DOHH2 (cell line): Measurements from ENCODE around the gene DCTN5.

Experiments used
- CTCF ChIP-seq: fragments of 200-600 bp; sonication (generic); IDR thresholded peaks from one replicate; pipeline ENCODE4 v1.5.1; 2014; ENCODE audit warnings: antibody characterized with exemption, mild to moderate bottlenecking, low read depth, low read length; ENCODE audit not compliant: poor library complexity, severe bottlenecking
- EZH2phosphoT487 ChIP-seq: fragments of 200-600 bp; sonication (generic); IDR thresholded peaks from 2 replicates; pipeline ENCODE4 v1.6.1; 2017; ENCODE audit warnings: borderline replicate concordance, mild to moderate bottlenecking, antibody characterized with exemption, low read length, moderate library complexity, mixed read lengths

- TF ChIP-seq CTCF (no peak), EZH2phosphoT487 (no peak)
Observed at GRCh38 chr16:23679986-23680336, 38.7 kb downstream of the DCTN5 start.
